HEK293 (cell line): ENCODE data around the gene NCOR1.

ENCODE experiments used
- TF ChIP-seq, protein P1 (sequence below): fragments of 450-650 bp; formaldehyde crosslinking; IDR thresholded peaks from 2 replicates; pipeline ENCODE4 v1.5.1; 2016; ENCODE audit warnings: missing biosample characterization, missing genetic modification characterization
- TF ChIP-seq, protein P2 (sequence below): fragments of 450-650 bp; formaldehyde crosslinking; IDR thresholded peaks from 2 replicates; pipeline ENCODE4 v1.5.1; 2016; ENCODE audit warnings: missing biosample characterization, missing genetic modification characterization

DNA sequence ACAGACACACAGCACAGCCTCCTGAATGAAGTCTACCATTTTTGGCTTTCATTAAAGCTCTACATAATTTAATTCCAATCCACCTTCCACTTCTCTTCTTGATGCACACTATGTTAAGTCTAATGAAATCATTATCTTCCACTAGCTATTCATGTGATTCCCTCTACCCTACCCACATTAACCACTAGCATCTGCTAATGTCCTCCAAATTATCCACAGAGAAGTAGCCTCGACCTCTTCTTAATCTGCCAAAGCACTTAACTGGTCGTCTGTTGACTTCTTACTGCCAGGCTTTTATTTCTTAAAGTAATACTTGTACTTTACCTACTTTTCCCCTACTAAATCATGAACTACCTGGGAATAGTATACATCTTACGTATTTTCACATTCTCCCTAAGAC, 91.8 kb downstream of the NCOR1 start:
- TF ChIP-seq, protein P1, sequence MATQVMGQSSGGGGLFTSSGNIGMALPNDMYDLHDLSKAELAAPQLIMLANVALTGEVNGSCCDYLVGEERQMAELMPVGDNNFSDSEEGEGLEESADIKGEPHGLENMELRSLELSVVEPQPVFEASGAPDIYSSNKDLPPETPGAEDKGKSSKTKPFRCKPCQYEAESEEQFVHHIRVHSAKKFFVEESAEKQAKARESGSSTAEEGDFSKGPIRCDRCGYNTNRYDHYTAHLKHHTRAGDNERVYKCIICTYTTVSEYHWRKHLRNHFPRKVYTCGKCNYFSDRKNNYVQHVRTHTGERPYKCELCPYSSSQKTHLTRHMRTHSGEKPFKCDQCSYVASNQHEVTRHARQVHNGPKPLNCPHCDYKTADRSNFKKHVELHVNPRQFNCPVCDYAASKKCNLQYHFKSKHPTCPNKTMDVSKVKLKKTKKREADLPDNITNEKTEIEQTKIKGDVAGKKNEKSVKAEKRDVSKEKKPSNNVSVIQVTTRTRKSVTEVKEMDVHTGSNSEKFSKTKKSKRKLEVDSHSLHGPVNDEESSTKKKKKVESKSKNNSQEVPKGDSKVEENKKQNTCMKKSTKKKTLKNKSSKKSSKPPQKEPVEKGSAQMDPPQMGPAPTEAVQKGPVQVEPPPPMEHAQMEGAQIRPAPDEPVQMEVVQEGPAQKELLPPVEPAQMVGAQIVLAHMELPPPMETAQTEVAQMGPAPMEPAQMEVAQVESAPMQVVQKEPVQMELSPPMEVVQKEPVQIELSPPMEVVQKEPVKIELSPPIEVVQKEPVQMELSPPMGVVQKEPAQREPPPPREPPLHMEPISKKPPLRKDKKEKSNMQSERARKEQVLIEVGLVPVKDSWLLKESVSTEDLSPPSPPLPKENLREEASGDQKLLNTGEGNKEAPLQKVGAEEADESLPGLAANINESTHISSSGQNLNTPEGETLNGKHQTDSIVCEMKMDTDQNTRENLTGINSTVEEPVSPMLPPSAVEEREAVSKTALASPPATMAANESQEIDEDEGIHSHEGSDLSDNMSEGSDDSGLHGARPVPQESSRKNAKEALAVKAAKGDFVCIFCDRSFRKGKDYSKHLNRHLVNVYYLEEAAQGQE (tag by site-specific recombination): no peak
- TF ChIP-seq, protein P2, sequence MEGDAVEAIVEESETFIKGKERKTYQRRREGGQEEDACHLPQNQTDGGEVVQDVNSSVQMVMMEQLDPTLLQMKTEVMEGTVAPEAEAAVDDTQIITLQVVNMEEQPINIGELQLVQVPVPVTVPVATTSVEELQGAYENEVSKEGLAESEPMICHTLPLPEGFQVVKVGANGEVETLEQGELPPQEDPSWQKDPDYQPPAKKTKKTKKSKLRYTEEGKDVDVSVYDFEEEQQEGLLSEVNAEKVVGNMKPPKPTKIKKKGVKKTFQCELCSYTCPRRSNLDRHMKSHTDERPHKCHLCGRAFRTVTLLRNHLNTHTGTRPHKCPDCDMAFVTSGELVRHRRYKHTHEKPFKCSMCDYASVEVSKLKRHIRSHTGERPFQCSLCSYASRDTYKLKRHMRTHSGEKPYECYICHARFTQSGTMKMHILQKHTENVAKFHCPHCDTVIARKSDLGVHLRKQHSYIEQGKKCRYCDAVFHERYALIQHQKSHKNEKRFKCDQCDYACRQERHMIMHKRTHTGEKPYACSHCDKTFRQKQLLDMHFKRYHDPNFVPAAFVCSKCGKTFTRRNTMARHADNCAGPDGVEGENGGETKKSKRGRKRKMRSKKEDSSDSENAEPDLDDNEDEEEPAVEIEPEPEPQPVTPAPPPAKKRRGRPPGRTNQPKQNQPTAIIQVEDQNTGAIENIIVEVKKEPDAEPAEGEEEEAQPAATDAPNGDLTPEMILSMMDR (tag by site-specific recombination): no peak
